ENCODE measurements around the gene GRB10. TPM values are rescaled to one million over a fixed set of nuclear protein-coding genes. Genes with fewer than 3 reads are reported as not detected.
"Not testable (repeated sequence)": the region's sequence is repeated elsewhere in the genome, so short reads cannot be mapped to it uniquely, and the experiment has no call there.

Gene GRB10
- total and polyA plus RNA-seq, 2 donors (not counting 3 experiments of a cell fraction or from before 2014, with no cell fraction given), result 43.7 to 240 TPM

DNA sequence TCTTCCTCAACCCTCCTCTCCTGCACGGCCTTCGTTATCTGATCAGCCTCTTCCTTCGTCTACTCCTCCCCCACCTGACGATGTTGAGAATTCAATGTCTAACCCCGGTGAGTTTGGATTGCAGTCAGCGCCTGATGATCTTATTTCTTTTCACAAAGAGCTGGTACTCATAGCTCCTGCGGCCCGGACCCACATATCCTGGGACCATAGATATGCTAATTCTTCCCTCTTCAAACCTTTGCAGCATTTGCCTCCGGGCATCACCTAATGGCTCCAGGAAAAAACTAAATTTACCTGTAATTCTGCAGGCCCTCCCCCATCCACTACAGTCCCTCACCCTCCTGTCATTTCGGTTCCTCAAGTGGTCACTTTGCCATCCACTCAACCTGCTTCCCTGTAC lies 205.1 kb downstream of the GRB10 start:
- DNase-seq (ENCODE audit: low read depth, low spot score) (no peak), FAIRE-seq (no peak)
- intact Hi-C loops (cut with micrococcal nuclease), result no loop called here
- ChIA-PET CTCF (no interaction called here), POLR2A (no interaction called here)
- H3K4me3 ChIP-seq (replicated peaks in 1 of 3; ENCODE audit: insufficient read depth in 1 of 3, low read depth in 1 of 3, low read length in 3 of 3), result no peak overlapping the region
- no peaks in the 10 kb centered on the region for H3K9me3 ChIP-seq (replicated peaks; ENCODE audit: control insufficient read depth, insufficient read depth, low read length)
- no peaks in the 10 kb centered on the region for H3K9me1 ChIP-seq (replicated peaks; ENCODE audit: control insufficient read depth, extremely low read depth, insufficient read depth, low read length)
- H3K27ac ChIP-seq (ENCODE audit: insufficient read depth, low read depth, low read length), result no peak overlapping the region
- H3K4me2 ChIP-seq (ENCODE audit: insufficient read depth, low read length), result no peak overlapping the region
- dilution Hi-C loops (cut with MboI; ENCODE audit: extremely low pct_ligation_motif_present, low sequenced_read_pairs), result no loop called here
- H3K27me3 ChIP-seq (ENCODE audit: control insufficient read depth in 2 of 2, insufficient read depth in 2 of 2, low read length in 2 of 2), result peaks cover 0 to 4% of the 10 kb centered on the region in 2 experiments
- no TSS peak for BruUV-seq (replicated peaks)
- H3K36me3 ChIP-seq (ENCODE audit: control insufficient read depth in 2 of 2, extremely low read depth in 1 of 2, insufficient read depth in 2 of 2, low read length in 2 of 2), result no peaks in the 10 kb centered on the region
- H3K9ac ChIP-seq (replicated peaks; ENCODE audit: extremely low read depth, insufficient read depth, low read length), result no peak overlapping the region
- no peaks in the 10 kb centered on the region for H4K20me1 ChIP-seq (replicated peaks; ENCODE audit: control insufficient read depth, extremely low read depth, insufficient read depth, low read length)
- H2AFZ ChIP-seq (ENCODE audit: low read depth, low read length), result no peak overlapping the region
- H3K79me2 ChIP-seq (ENCODE audit: control insufficient read depth, insufficient read depth, low read length), result no peaks in the 10 kb centered on the region
- TF ChIP-seq FOS (IDR thresholded peaks at IDR 0.05; ENCODE audit: borderline replicate concordance, insufficient read depth, low read length) (no peak), POLR2AphosphoS5 (IDR thresholded peaks at IDR 0.05; ENCODE audit: insufficient read depth, low read depth, low read length) (no peak), POLR2A (IDR thresholded peaks at IDR 0.05; ENCODE audit: low read depth, low read length) (no peak), MYC (IDR thresholded peaks at IDR 0.05; ENCODE audit: low read depth, low read length) (no peak), JUN (IDR thresholded peaks at IDR 0.05; ENCODE audit: borderline replicate concordance, insufficient read depth, insufficient read length, low read depth) (no peak)
- no peaks in the 10 kb centered on the region for H3K4me1 ChIP-seq (ENCODE audit: control insufficient read depth, extremely low read depth, insufficient read depth, low read length)

GRCh38 chr7:50576388-50576787 lies 206.3 kb downstream of the GRB10 start:
- dilution Hi-C loops (cut with MboI; ENCODE audit: extremely low pct_ligation_motif_present, low sequenced_read_pairs); H3K9ac ChIP-seq (replicated peaks; ENCODE audit: extremely low read depth, insufficient read depth, low read length); H3K27ac ChIP-seq (ENCODE audit: insufficient read depth, low read depth, low read length); H3K4me3 ChIP-seq (replicated peaks in 1 of 3; ENCODE audit: insufficient read depth in 1 of 3, low read depth in 1 of 3, low read length in 3 of 3); FAIRE-seq; H3K27me3 ChIP-seq (ENCODE audit: control insufficient read depth in 2 of 2, insufficient read depth in 2 of 2, low read length in 2 of 2); H4K20me1 ChIP-seq (replicated peaks; ENCODE audit: control insufficient read depth, extremely low read depth, insufficient read depth, low read length); H3K4me2 ChIP-seq (ENCODE audit: insufficient read depth, low read length); H3K79me2 ChIP-seq (ENCODE audit: control insufficient read depth, insufficient read depth, low read length); DNase-seq (ENCODE audit: low read depth, low spot score); H3K4me1 ChIP-seq (ENCODE audit: control insufficient read depth, extremely low read depth, insufficient read depth, low read length); H2AFZ ChIP-seq (ENCODE audit: low read depth, low read length); H3K36me3 ChIP-seq (ENCODE audit: control insufficient read depth in 2 of 2, extremely low read depth in 1 of 2, insufficient read depth in 2 of 2, low read length in 2 of 2); H3K9me1 ChIP-seq (replicated peaks; ENCODE audit: control insufficient read depth, extremely low read depth, insufficient read depth, low read length); BruUV-seq (replicated peaks); CTCF ChIA-PET; H3K9me3 ChIP-seq (replicated peaks; ENCODE audit: control insufficient read depth, insufficient read depth, low read length); intact Hi-C loops (cut with micrococcal nuclease); POLR2A ChIA-PET: not testable (repeated sequence)

Data from endothelial cell of umbilical vein (primary cell).